Loucy (cell line): ENCODE data around the gene ALPK1.

Experiments used
- H2AFZ ChIP-seq: fragments of 200-600 bp; sonication (generic); 2 replicates; pipeline ENCODE4 v1.6.0; 2016; ENCODE audit warnings: antibody characterized with exemption, mild to moderate bottlenecking, low read length, moderate library complexity
- H3F3A ChIP-seq: fragments of 200-600 bp; 2 replicates; pipeline ENCODE4 v1.6.0; 2016; ENCODE audit warnings: antibody characterized with exemption, low read depth, mild to moderate bottlenecking
- H3K27me3 ChIP-seq: fragments of 200-600 bp; sonication (generic); 2 replicates; pipeline ENCODE4 v1.6.1; 2014; ENCODE audit warnings: low read length, mild to moderate bottlenecking; ENCODE audit not compliant: insufficient read depth, poor library complexity, severe bottlenecking
- H3K36me3 ChIP-seq: fragments of 200-600 bp; sonication (generic); 2 replicates; pipeline ENCODE4 v1.6.1; 2016; ENCODE audit warnings: low read length; ENCODE audit not compliant: insufficient read depth
- H3K4me1 ChIP-seq: fragments of 200-600 bp; sonication (generic); 2 replicates; pipeline ENCODE4 v1.5.1; 2014; ENCODE audit warnings: low read length, mild to moderate bottlenecking; ENCODE audit not compliant: insufficient read depth, poor library complexity, severe bottlenecking
- H3K4me2 ChIP-seq: fragments of 200-600 bp; sonication (generic); 2 replicates; pipeline ENCODE4 v1.6.0; 2014; ENCODE audit warnings: antibody characterized with exemption, low read length, low read depth, mild to moderate bottlenecking; ENCODE audit not compliant: poor library complexity, severe bottlenecking
- H3K4me3 ChIP-seq: fragments of 200-600 bp; sonication (generic); 2 replicates; pipeline ENCODE4 v1.5.1; 2014; ENCODE audit warnings: low read length, mild to moderate bottlenecking, mixed read lengths; ENCODE audit not compliant: poor library complexity, severe bottlenecking
- H3K79me2 ChIP-seq: fragments of 200-600 bp; sonication (generic); 2 replicates; pipeline ENCODE4 v1.6.1; 2014; ENCODE audit warnings: low read length; ENCODE audit not compliant: insufficient read depth
- H3K9ac ChIP-seq: fragments of 200-600 bp; sonication (generic); 2 replicates; pipeline ENCODE4 v1.6.0; 2014; ENCODE audit warnings: mild to moderate bottlenecking, low read depth, low read length, moderate library complexity; ENCODE audit not compliant: poor library complexity, severe bottlenecking
- H3K9me2 ChIP-seq: fragments of 200-600 bp; sonication (generic); replicated peaks from 2 replicates; pipeline ENCODE4 v1.6.1; 2016; ENCODE audit warnings: low read depth, low read length, mixed read lengths
- H3K9me3 ChIP-seq: fragments of 200-600 bp; sonication (generic); 2 replicates; pipeline ENCODE4 v1.6.1; 2014; ENCODE audit warnings: mild to moderate bottlenecking, antibody characterized with exemption, low read length, low read depth; ENCODE audit not compliant: insufficient read depth
- H4K20me1 ChIP-seq: fragments of 200-600 bp; sonication (generic); 2 replicates; pipeline ENCODE4 v1.6.0; 2014; ENCODE audit warnings: antibody characterized with exemption, low read length, mild to moderate bottlenecking; ENCODE audit not compliant: insufficient read depth, poor library complexity, severe bottlenecking
- EZH2phosphoT487 ChIP-seq: fragments of 200-600 bp; IDR thresholded peaks from 2 replicates; pipeline ENCODE4 v1.6.1; 2018; ENCODE audit warnings: antibody characterized with exemption, mild to moderate bottlenecking, moderate library complexity, borderline replicate concordance
- TF ChIP-seq, protein P1 (sequence below): fragments of 200-600 bp; sonication (generic); conservative IDR thresholded peaks from 2 replicates; pipeline ENCODE4 v1.5.1; 2014; ENCODE audit warnings: mild to moderate bottlenecking, antibody characterized with exemption, low read length

The ALPK1 gene

DNA sequence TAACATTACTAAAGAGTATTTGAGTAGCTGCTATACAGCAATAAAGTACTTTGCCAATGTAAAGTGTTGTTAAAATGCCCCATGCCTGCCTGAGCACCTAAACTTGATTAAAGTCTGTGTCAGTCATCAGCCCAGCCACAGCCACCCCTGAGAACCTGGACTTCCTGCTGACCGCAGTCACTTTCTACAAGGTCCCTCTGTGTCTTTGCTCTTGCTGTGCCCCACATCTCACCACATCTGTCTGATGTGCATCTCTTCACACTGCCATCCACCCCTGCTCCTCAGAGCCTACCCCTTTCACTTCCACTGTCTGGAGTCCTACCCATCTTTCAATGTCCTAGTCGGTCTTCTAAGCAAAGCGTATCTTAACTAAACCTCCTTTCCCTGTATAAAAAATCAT is 25.7 kb downstream of the ALPK1 start:
- no peaks in the 10 kb centered on the region for H3F3A ChIP-seq
- no peaks in the 10 kb centered on the region for H3K79me2 ChIP-seq
- H3K36me3 ChIP-seq, result peaks cover 9% of the 10 kb centered on the region; the same call in 1 of the 2 replicates
- H4K20me1 ChIP-seq, result no peaks in the 10 kb centered on the region
- H3K4me3 ChIP-seq, result no peak overlapping the region
- H3K9me2 ChIP-seq, result no peaks in the 10 kb centered on the region
- no peaks in the 10 kb centered on the region for H3K27me3 ChIP-seq
- no peaks in the 10 kb centered on the region for H3K9me3 ChIP-seq
- peaks cover 14% of the 10 kb centered on the region for H3K4me1 ChIP-seq
- no peak overlapping the region for H3K9ac ChIP-seq
- no peak overlapping the region for H3K4me2 ChIP-seq
- TF ChIP-seq, protein P1, sequence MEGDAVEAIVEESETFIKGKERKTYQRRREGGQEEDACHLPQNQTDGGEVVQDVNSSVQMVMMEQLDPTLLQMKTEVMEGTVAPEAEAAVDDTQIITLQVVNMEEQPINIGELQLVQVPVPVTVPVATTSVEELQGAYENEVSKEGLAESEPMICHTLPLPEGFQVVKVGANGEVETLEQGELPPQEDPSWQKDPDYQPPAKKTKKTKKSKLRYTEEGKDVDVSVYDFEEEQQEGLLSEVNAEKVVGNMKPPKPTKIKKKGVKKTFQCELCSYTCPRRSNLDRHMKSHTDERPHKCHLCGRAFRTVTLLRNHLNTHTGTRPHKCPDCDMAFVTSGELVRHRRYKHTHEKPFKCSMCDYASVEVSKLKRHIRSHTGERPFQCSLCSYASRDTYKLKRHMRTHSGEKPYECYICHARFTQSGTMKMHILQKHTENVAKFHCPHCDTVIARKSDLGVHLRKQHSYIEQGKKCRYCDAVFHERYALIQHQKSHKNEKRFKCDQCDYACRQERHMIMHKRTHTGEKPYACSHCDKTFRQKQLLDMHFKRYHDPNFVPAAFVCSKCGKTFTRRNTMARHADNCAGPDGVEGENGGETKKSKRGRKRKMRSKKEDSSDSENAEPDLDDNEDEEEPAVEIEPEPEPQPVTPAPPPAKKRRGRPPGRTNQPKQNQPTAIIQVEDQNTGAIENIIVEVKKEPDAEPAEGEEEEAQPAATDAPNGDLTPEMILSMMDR, result no peak
- TF ChIP-seq EZH2phosphoT487, result no peak
- H2AFZ ChIP-seq, result no peak overlapping the region

- TF ChIP-seq, protein P1, result no peak
- no peak for TF ChIP-seq EZH2phosphoT487
- Histone ChIP-seq H3K27me3 (no peaks in the 10 kb centered on the region), H3F3A (no peaks in the 10 kb centered on the region), H3K4me1 (peaks cover 3% of the 10 kb centered on the region), H3K9me3 (no peaks in the 10 kb centered on the region), H3K4me2 (no peak overlapping the region), H2AFZ (no peak overlapping the region), H3K79me2 (no peaks in the 10 kb centered on the region), H3K36me3 (peaks cover 9% of the 10 kb centered on the region; the same call in 1 of the 2 replicates), H3K9me2 (no peaks in the 10 kb centered on the region), H3K4me3 (no peak overlapping the region), H4K20me1 (no peaks in the 10 kb centered on the region), H3K9ac (no peak overlapping the region)
Observed at GRCh38 chr4:112325530-112325929, 28.4 kb downstream of the ALPK1 start.

GRCh38 chr4:112327965-112328733 is 31.0 kb downstream of the ALPK1 start:
- no peak for TF ChIP-seq EZH2phosphoT487
- TF ChIP-seq, protein P1, result peak; percentile 71
- Histone ChIP-seq H3K36me3 (peaks cover 9% of the 10 kb centered on the region; the same call in 1 of the 2 replicates), H3K4me2 (no peak overlapping the region), H4K20me1 (no peaks in the 10 kb centered on the region), H3K27me3 (no peaks in the 10 kb centered on the region), H3F3A (no peaks in the 10 kb centered on the region), H3K79me2 (no peaks in the 10 kb centered on the region), H3K9me3 (no peaks in the 10 kb centered on the region), H3K9me2 (no peaks in the 10 kb centered on the region), H2AFZ (no peak overlapping the region), H3K4me1 (no peaks in the 10 kb centered on the region), H3K9ac (no peak overlapping the region), H3K4me3 (no peak overlapping the region)
